Activated CD4-positive, CD25-positive, alpha-beta regulatory T cell treated with anti-CD3 and anti-CD28 coated beads, Interleukin-2, amount 50 U/mL, for 72 hours (primary cell): ENCODE measurements around the gene FARSB.

ENCODE experiments used
- DNase-seq: peaks from one replicate; pipeline ENCODE4 v3.0.0; 2021

The FARSB gene

DNA sequence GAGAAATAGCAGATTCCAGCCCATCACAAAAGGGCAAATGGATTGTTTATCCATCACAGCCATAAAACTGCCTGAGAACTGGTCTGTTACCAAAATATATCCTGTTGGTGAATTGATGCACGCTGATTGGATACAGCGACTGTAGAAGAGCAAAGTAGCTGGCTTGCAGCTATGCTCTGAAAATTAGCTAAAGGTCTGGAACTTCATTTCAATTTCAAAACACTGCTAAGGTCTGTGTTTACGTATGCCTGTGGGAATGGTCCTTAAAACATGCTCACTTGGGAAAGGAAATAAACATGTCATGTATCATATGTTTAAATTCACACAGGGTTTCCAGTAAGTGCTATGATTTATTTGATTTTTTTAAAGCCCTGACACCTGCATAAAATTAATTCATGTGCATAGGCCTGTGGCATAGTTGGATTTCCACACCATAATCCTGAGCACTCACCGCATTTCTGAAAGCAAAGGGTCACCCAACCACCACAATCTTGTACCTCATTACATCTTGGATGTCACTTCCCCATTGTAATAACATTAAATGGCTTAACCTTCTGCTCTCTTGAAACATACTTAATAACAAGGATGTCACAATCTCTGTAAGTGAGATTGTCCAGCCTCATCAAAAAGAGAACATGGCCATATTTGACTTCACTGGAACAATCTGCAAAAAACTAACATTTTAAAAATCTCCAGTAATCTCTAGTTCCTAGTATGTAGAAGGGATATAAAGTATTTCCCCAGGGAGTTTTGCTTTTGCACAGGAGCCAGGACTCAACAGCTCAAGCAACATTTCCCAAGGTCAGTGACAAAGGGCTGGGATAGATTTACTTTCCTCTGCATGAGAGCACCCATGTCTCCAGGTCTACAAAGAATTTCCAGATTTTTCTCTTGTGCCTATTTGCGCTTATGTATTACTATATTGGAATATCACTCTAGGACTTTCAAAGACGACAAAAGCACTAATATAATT, 109.8 kb downstream of the FARSB start:
- no peak for DNase-seq

GRCh38 chr2:222544661-222545060, 111.2 kb downstream of the FARSB start:
- DNase-seq = no peak

DNA sequence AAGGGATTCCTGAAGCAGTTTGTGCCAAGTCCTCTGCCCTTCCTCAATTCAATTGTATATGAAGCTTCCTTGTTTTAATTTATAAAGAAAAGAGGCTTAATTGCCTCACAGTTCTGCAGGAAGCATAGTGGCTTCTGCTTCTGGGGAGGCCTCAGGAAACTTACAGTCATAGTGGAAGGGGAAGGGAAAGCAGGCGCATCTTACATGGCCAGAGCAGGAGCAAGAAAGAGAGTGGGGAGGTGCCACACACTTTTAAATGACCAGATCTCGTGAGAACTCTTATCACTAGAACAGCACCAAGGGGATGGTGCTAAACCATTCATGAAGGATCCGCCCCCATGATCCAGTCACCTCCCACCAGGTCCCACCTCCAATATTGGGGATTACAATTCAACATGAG, 117.4 kb downstream of the FARSB start:
- no peak for DNase-seq

DNA sequence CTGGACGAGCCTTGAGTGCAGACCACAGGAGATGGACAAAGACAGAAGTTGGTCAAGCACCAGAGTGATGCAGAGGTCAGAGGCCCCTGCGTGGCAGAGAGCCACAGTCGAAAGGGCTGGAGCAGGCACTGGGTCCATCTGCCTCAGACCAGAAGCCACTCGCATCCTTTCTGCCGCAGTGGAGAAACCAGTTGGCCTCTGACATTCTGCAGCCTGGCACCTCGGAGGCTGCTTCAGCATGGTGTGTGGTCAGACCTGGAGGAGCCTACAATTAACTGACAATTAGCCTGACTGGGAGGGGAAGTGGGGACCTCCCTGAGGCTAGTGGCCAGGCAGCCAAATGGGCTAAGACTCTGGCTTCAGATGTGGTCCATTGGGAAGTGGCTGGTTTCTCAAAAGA, 120.4 kb downstream of the FARSB start:
- no peak for DNase-seq

- no peak for DNase-seq
These were observed 123.6 kb downstream of the FARSB start for GRCh38 chr2:222532315-222532714.

DNA sequence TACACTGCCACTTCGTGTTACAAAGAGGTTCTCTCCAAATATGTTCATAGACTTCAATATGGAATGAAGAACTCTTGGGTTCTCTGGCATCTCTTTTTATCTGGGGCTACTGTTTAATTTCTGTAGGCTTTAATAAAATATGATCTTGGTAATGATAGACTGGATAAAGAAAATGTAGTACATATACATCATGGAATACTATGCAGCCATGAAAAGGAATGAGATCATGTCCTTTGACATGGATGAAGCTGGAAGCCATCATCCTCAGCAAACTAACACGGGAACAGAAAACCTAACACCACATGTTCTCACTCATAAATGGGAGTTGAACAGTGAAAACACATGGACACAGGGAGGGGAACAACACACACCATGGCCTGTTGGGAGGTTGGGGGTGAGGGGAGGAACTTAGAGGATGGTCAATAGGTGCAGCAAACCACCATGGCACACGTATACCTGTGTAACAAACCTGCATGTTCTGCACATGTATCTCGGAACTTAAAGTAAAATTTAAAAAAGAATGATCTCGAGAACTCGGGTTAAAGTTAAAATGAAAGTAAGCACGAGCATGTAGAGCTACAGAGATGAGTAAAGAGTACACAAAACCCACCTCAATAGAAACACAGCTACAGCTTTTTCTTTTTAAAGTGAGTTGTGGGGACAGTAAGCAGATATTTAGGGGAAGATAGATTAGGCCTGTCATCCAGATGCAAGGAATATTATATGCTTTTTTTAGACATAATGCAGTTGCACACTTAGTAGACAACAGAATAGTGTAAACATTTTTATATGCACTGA, 129.2 kb downstream of the FARSB start:
- DNase-seq = no peak

GRCh38 chr2:222525811-222526210, 130.1 kb downstream of the FARSB start:
- no peak for DNase-seq

GRCh38 chr2:222523783-222524544, 131.9 kb downstream of the FARSB start:
- no peak for DNase-seq

- no peak for DNase-seq
These were observed 133.8 kb downstream of the FARSB start for GRCh38 chr2:222522082-222522481.

GRCh38 chr2:222521099-222521498, 134.8 kb downstream of the FARSB start:
- no peak for DNase-seq
